B cell (primary cell): Measurements from ENCODE around the gene ALDH3B1. TPM values are rescaled to one million over a fixed set of nuclear protein-coding genes. Genes with fewer than 3 reads are reported as not detected.

ENCODE experiments used
- ATAC-seq: fragments of 200-7000 bp; cut with Tn5 transposase; one replicate; pipeline ENCODE4 v1.10.0; 2021; ENCODE audit warnings: low read depth, mild to moderate bottlenecking, moderate number of reproducible peaks, moderate library complexity
- CTCF ChIA-PET: fragments of 350-600 bp; sonication (Branson Sonifier 250); formaldehyde crosslinking; loops from one replicate; lab custom pipeline; 2021; ENCODE audit warnings: antibody characterized with exemption, inconsistent platforms; lab: Charles Lee
- POLR2A ChIA-PET: fragments of 350-600 bp; sonication (Branson Sonifier 250); formaldehyde crosslinking; loops from one replicate; lab custom pipeline; 2021; ENCODE audit warnings: antibody characterized with exemption; lab: Charles Lee
- DNase-seq: peaks from one replicate; pipeline ENCODE4 v3.0.0; 2013
- H2AFZ ChIP-seq: 2 replicates; pipeline ENCODE4 v1.6.1; 2012; ENCODE audit warnings: mild to moderate bottlenecking, low read depth, low read length; ENCODE audit not compliant: insufficient read depth, poor library complexity, severe bottlenecking
- H3K27ac ChIP-seq, 2 donors: 1 replicate in 1 of 2; 2 replicates in 1 of 2; pipeline ENCODE4 v1.5.1; 2012 to 2013; ENCODE audit warnings: low read length in 2 of 2, mild to moderate bottlenecking in 2 of 2, moderate library complexity in 1 of 2
- H3K27me3 ChIP-seq, 4 experiments: fragments of 200-600 bp in 1 of 4; sonication (generic) in 1 of 4; replicated peaks in 1 of 4; 1 replicate in 2 of 4; 2 replicates in 2 of 4; pipeline versions ENCODE4 v1.6.1 to v1.7.0; 2013 to 2016; ENCODE audit warnings: low read length in 3 of 4, mild to moderate bottlenecking in 2 of 4, mixed read lengths in 1 of 4, moderate library complexity in 1 of 4; ENCODE audit not compliant: insufficient read depth in 4 of 4, control insufficient read depth in 3 of 4; ENCODE audit errors: control extremely low read depth in 1 of 4
- H3K36me3 ChIP-seq, 2 experiments: replicated peaks in 1 of 2; 1 replicate in 1 of 2; 2 replicates in 1 of 2; pipeline versions ENCODE4 v1.6.1 to v1.7.1; 2013; ENCODE audit warnings: low read length in 1 of 2; ENCODE audit not compliant: insufficient read depth in 2 of 2, control insufficient read depth in 1 of 2; ENCODE audit errors: control extremely low read depth in 1 of 2, extremely low read depth in 1 of 2
- H3K4me1 ChIP-seq, 2 donors: fragments of 200-600 bp in 1 of 2; sonication (generic) in 1 of 2; 1 replicate in 1 of 2; 2 replicates in 1 of 2; pipeline versions ENCODE4 v1.5.1 to v1.6.1; 2013 to 2017; ENCODE audit warnings: low read length in 2 of 2; ENCODE audit not compliant: control insufficient read depth in 2 of 2, insufficient read depth in 2 of 2
- H3K4me2 ChIP-seq: replicated peaks from 2 replicates; pipeline ENCODE3; 2012; ENCODE audit warnings: mild to moderate bottlenecking, low read depth, low read length; ENCODE audit not compliant: poor library complexity, severe bottlenecking
- H3K4me3 ChIP-seq, 5 experiments: fragments of 200-600 bp in 1 of 5; sonication (generic) in 1 of 5; 1 replicate in 3 of 5; 2 replicates in 2 of 5; pipeline versions ENCODE4 v1.5.1 to v1.7.0; 2011 to 2016; ENCODE audit warnings: low read length in 4 of 5, mild to moderate bottlenecking in 4 of 5, low read depth in 2 of 5, control low read depth in 1 of 5, moderate library complexity in 1 of 5; ENCODE audit not compliant: insufficient read depth in 1 of 5; ENCODE audit errors: control extremely low read depth in 1 of 5, extremely low read depth in 1 of 5
- H3K79me2 ChIP-seq: fragments of 200-600 bp; sonication (generic); one replicate; pipeline ENCODE4 v1.6.0; 2016; ENCODE audit warnings: low read length; ENCODE audit not compliant: control insufficient read depth, insufficient read depth
- H3K9ac ChIP-seq: fragments of 200-600 bp; sonication (generic); 2 replicates; pipeline ENCODE4 v1.6.1; 2017; ENCODE audit warnings: mild to moderate bottlenecking, low read length, moderate library complexity
- H3K9me3 ChIP-seq, 3 donors: one replicate each; pipeline versions ENCODE4 v1.6.1 to v1.7.1; 2013; ENCODE audit warnings: low read length in 2 of 3; ENCODE audit not compliant: control insufficient read depth in 2 of 3, insufficient read depth in 1 of 3; ENCODE audit errors: control extremely low read depth in 1 of 3
- H4K20me1 ChIP-seq: 2 replicates; pipeline ENCODE4 v1.6.0; 2012; ENCODE audit warnings: mild to moderate bottlenecking, low read length; ENCODE audit not compliant: insufficient read depth, control insufficient read depth, poor library complexity, severe bottlenecking
- H3K27ac Mint-ChIP-seq: one replicate; pipeline ENCODE4 v1.8.0; 2021; ENCODE audit warnings: mixed read lengths
- H3K27me3 Mint-ChIP-seq: one replicate; pipeline ENCODE4 v1.8.0; 2021; ENCODE audit warnings: mixed read lengths
- H3K4me1 Mint-ChIP-seq: one replicate; pipeline ENCODE4 v1.8.0; 2021; ENCODE audit warnings: mixed read lengths
- H3K4me3 Mint-ChIP-seq: one replicate; pipeline ENCODE4 v1.8.0; 2021; ENCODE audit warnings: mixed read lengths
- H3K9me3 Mint-ChIP-seq: one replicate; pipeline ENCODE4 v1.8.0; 2022; ENCODE audit warnings: mixed read lengths; ENCODE audit not compliant: insufficient read depth
- EZH2 ChIP-seq: IDR thresholded peaks from 2 replicates; pipeline ENCODE4 v1.6.1; 2012; ENCODE audit warnings: borderline replicate concordance, low read depth, mild to moderate bottlenecking, moderate library complexity, low read length; ENCODE audit not compliant: insufficient read depth, poor library complexity, severe bottlenecking
- WGBS: methylation state at CpG from one replicate; pipeline ENCODE4 v1.1.5; 2013; ENCODE audit warnings: missing lambda C conversion rate; ENCODE audit not compliant: insufficient coverage; 5-methylcytosine and 5-hydroxymethylcytosine counted together
- intact Hi-C: fragments of 100-400 bp; cut with micrococcal nuclease; formaldehyde crosslinking; loops from one replicate; pipeline ENCODE4 v1.10.0; 2022
- polyA plus RNA-seq: library from polyadenylated mRNA; depleted of rRNA; stranded (reverse); fragments of >200 nt; gene quantifications from 2 replicates; pipeline ENCODE4 v1.2.3, GENCODE V29; 2012
- total RNA-seq, 2 donors: library from RNA; stranded (reverse); fragments of 120-200 nt in 1 of 2; gene quantifications; 1 replicate in 1 of 2; 2 replicates in 1 of 2; pipeline versions ENCODE4 v1.2.3 to v1.2.4, GENCODE V29; 2013 to 2022
- TF ChIP-seq, protein P1 (sequence below): fragments of 200-600 bp; IDR thresholded peaks from one replicate; pipeline ENCODE4 v1.8.0; 2022; ENCODE audit warnings: antibody characterized with exemption, mild to moderate bottlenecking

Gene ALDH3B1
- total and polyA plus RNA-seq, 2 donors (not counting 1 experiment from before 2014, with no cell fraction given), result 0.81 TPM

DNA sequence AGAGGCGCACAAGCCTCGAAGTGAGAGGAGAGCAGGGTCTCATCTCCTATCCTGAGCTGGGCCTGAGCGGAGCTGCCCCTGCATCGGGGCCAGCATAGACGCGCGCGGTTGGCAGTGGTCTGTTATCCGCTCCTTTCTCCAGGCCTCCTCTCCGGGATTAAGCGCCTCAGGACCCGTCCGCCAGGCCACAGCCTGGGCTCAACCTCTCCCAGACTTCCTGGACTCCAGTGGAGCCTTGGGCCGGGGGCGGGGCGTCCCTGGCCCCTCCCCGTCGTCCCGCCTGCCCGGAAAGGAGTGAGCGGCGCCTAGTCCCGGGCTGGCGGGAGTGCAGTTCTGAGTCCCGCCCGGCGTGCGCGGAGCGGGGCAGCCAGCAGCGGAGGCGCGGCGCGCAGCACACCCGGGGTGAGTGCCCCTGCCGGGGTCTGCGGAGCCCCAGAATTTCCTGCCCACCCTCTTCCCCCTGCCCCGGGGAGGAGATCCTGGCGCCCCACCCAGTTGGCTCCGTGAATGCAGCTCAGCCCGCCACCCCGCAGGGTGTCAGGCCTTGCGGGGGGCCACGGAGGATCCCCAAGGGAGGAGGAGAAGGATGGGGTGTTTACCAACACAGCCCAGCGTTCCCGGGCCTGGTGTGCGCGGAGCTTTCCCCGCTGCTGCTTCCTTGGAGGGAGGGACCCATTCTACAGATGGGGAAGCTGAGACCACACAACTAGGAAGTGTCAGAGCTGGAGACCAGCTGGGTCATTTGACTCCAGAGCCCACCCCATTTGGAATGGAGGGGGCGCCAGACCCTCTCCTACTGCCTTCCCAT is 28.8 kb downstream of the ALDH3B1 start, which contains the start of gene TCIRG1:
Gene TCIRG1 (plus strand): TSS at position 308 of the 808 bp plus-strand sequence. CDS start 2,247 bp downstream, outside the sequence.
- H3K4me1 ChIP-seq, result peaks cover 24 to 51% of the 10 kb centered on the region in 2 donors
- peak; percentile 62 for DNase-seq
- ATAC-seq, result peak; percentile 45
- TF ChIP-seq, protein P1, sequence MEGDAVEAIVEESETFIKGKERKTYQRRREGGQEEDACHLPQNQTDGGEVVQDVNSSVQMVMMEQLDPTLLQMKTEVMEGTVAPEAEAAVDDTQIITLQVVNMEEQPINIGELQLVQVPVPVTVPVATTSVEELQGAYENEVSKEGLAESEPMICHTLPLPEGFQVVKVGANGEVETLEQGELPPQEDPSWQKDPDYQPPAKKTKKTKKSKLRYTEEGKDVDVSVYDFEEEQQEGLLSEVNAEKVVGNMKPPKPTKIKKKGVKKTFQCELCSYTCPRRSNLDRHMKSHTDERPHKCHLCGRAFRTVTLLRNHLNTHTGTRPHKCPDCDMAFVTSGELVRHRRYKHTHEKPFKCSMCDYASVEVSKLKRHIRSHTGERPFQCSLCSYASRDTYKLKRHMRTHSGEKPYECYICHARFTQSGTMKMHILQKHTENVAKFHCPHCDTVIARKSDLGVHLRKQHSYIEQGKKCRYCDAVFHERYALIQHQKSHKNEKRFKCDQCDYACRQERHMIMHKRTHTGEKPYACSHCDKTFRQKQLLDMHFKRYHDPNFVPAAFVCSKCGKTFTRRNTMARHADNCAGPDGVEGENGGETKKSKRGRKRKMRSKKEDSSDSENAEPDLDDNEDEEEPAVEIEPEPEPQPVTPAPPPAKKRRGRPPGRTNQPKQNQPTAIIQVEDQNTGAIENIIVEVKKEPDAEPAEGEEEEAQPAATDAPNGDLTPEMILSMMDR, result no peak
- TF ChIP-seq EZH2, result no peak
- H3K36me3 ChIP-seq, result peaks cover 0 to 22% of the 10 kb centered on the region in 2 experiments
- Mint-ChIP-seq H3K4me3 (peak within 1 kb of the TSS; percentile 89), H3K27me3 (no peaks in the 10 kb centered on the region), H3K27ac (peak within 1 kb of the TSS; percentile 96), H3K9me3 (no peaks in the 10 kb centered on the region), H3K4me1 (peaks cover 30% of the 10 kb centered on the region)
- H3K27me3 ChIP-seq, result no peaks in the 10 kb centered on the region
- CTCF ChIA-PET, result interaction anchor here (0.9 to 1.4 kb wide), 3 partner anchors 9 to 171 kb away, joined by 3 to 4 read pairs (median 3); partner anchors contain the start of gene NDUFS8
- H3K9me3 ChIP-seq, result no peaks in the 10 kb centered on the region
- H3K4me3 ChIP-seq, result peak within 1 kb of the TSS; percentile 61 to 86 (median 71)
- peak within 1 kb of the TSS; percentile 83 to 85 for H3K27ac ChIP-seq
- peak within 1 kb of the TSS; percentile 99 for H3K4me2 ChIP-seq
- peaks cover 33% of the 10 kb centered on the region for H3K79me2 ChIP-seq
- intact Hi-C loops, result loop anchor here (10.0 kb wide), 2 partner anchors 176 to 426 kb away; partner anchors contain the start of genes KMT5B and PPP6R3
- WGBS, result 8% methylated on average over 43 of the region's 51 CpGs
- POLR2A ChIA-PET, result interaction anchor here (0.5 to 2.6 kb wide), 6 partner anchors 8 to 234 kb away, joined by 3 to 15 read pairs (median 4); partner anchors contain the start of genes ALDH3B1 and NDUFS8
- H4K20me1 ChIP-seq, result peaks cover 27% of the 10 kb centered on the region
- peak within 1 kb of the TSS; percentile 81 for H2AFZ ChIP-seq
- H3K9ac ChIP-seq, result peak within 1 kb of the TSS; percentile 77
